Colonic mucosa (tissue), 4 donors: ENCODE data around the gene EPS8. TPM values are rescaled to one million over a fixed set of nuclear protein-coding genes. Genes with fewer than 3 reads are reported as not detected.

Experiments used
- DNase-seq: peaks from one replicate; pipeline ENCODE4 v3.0.0-alpha.2; 2020
- H3K27ac ChIP-seq: fragments of 200-600 bp; one replicate; pipeline ENCODE4 v1.8.0; 2021
- H3K27me3 ChIP-seq: fragments of 200-600 bp; one replicate; pipeline ENCODE4 v1.8.0; 2021
- H3K36me3 ChIP-seq: fragments of 200-600 bp; one replicate; pipeline ENCODE4 v1.8.0; 2021
- H3K4me1 ChIP-seq: fragments of 200-600 bp; one replicate; pipeline ENCODE4 v1.8.0; 2021; ENCODE audit warnings: mild to moderate bottlenecking
- H3K4me3 ChIP-seq: fragments of 200-600 bp; one replicate; pipeline ENCODE4 v1.8.0; 2021
- H3K9ac ChIP-seq, 2 donors: one replicate each; pipeline ENCODE4 v1.7.0; 2013; ENCODE audit warnings: control low read depth in 2 of 2, low read depth in 2 of 2, low read length in 2 of 2
- H3K9me3 ChIP-seq: fragments of 200-600 bp; one replicate; pipeline ENCODE4 v1.8.0; 2021
- intact Hi-C: fragments of 100-400 bp; cut with DNase I; formaldehyde crosslinking; loops from one replicate; pipeline ENCODE4 v1.14.1; 2022
- total RNA-seq, 2 donors: library from RNA; stranded (reverse); fragmentation: NEBNext Ultra II Directional in 1 of 2; extraction: Animal tissue kit (Norgen Biotek cat#: 25700) in 1 of 2; gene quantifications; one replicate each; pipeline ENCODE4 v1.2.1, GENCODE V29; 2021
- TF ChIP-seq, protein P1 (sequence below): fragments of 200-600 bp; IDR thresholded peaks from one replicate; pipeline ENCODE4 v1.8.0; 2022; ENCODE audit warnings: antibody characterized with exemption, mild to moderate bottlenecking
- donor health status: healthy.
- donor health status: DM: no; HTN: no; CAD: no.
- donor health status: DM: no; HTN: no; CAD: no.

EPS8 gene
- total RNA-seq, 2 donors from 2014 or later: 93.7 to 161 TPM

- no peaks in the 10 kb centered on the region for H3K27me3 ChIP-seq
- H3K4me3 ChIP-seq: no peak overlapping the region
- intact Hi-C loops: loop anchor here (2.0 to 10.0 kb wide), 4 partner anchors 57 to 435 kb away; no protein-coding TSS in a partner anchor
- no peak overlapping the region for H3K9ac ChIP-seq
- no peaks in the 10 kb centered on the region for H3K4me1 ChIP-seq
- TF ChIP-seq, protein P1, sequence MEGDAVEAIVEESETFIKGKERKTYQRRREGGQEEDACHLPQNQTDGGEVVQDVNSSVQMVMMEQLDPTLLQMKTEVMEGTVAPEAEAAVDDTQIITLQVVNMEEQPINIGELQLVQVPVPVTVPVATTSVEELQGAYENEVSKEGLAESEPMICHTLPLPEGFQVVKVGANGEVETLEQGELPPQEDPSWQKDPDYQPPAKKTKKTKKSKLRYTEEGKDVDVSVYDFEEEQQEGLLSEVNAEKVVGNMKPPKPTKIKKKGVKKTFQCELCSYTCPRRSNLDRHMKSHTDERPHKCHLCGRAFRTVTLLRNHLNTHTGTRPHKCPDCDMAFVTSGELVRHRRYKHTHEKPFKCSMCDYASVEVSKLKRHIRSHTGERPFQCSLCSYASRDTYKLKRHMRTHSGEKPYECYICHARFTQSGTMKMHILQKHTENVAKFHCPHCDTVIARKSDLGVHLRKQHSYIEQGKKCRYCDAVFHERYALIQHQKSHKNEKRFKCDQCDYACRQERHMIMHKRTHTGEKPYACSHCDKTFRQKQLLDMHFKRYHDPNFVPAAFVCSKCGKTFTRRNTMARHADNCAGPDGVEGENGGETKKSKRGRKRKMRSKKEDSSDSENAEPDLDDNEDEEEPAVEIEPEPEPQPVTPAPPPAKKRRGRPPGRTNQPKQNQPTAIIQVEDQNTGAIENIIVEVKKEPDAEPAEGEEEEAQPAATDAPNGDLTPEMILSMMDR: no peak
- H3K9me3 ChIP-seq: no peaks in the 10 kb centered on the region
- H3K36me3 ChIP-seq: no peaks in the 10 kb centered on the region
- H3K27ac ChIP-seq: no peak overlapping the region
- DNase-seq: no peak
Measured at GRCh38 chr12:15589328-15590032, 199.7 kb downstream of the EPS8 start.

GRCh38 chr12:15584366-15585041 is 204.7 kb downstream of the EPS8 start:
- intact Hi-C loops: loop anchor here (5.0 to 10.0 kb wide), 2 partner anchors 307 to 430 kb away; no protein-coding TSS in a partner anchor
- Histone ChIP-seq H3K4me1 (no peaks in the 10 kb centered on the region), H3K27ac (no peak overlapping the region), H3K27me3 (no peaks in the 10 kb centered on the region), H3K9ac (no peak overlapping the region), H3K9me3 (no peaks in the 10 kb centered on the region), H3K36me3 (no peaks in the 10 kb centered on the region), H3K4me3 (no peak overlapping the region)
- TF ChIP-seq, protein P1: peak; percentile 56
- peak; percentile 53 for DNase-seq

DNA sequence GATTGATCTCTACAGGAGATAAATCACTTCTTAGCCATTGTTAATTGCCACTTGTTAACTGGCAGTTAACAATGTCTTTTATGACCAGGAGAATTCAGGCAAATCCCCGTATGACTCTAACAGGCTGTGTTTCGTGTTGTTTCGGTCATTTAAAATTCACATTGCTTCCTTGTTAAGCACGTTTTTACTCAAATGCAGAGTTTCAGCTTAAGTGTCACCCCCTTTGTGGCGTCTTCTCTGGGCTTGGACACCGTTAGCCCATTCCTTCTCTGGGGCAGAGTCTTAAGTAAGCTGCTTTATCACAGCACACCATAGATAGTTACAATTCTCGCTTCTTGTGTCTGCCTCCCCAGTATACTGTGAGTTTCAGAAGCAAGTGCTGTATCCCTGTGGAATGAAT is 205.4 kb downstream of the EPS8 start:
- Histone ChIP-seq H3K9ac (peak overlapping the region in 1 of 2 donors; percentile 28), H3K36me3 (no peaks in the 10 kb centered on the region), H3K9me3 (no peaks in the 10 kb centered on the region), H3K27ac (no peak overlapping the region), H3K4me3 (no peak overlapping the region), H3K4me1 (no peaks in the 10 kb centered on the region), H3K27me3 (no peaks in the 10 kb centered on the region)
- intact Hi-C loops: loop anchor here (10.0 kb wide), 1 partner anchor 429 kb away; no protein-coding TSS in a partner anchor
- no peak for DNase-seq
- TF ChIP-seq, protein P1: no peak

- no peak overlapping the region for H3K9ac ChIP-seq
- no peaks in the 10 kb centered on the region for H3K36me3 ChIP-seq
- no peak overlapping the region for H3K4me3 ChIP-seq
- H3K27me3 ChIP-seq: no peaks in the 10 kb centered on the region
- H3K27ac ChIP-seq: no peak overlapping the region
- intact Hi-C loops: loop anchor here (10.0 kb wide), 1 partner anchor 426 kb away; no protein-coding TSS in a partner anchor
- no peak for DNase-seq
- no peaks in the 10 kb centered on the region for H3K4me1 ChIP-seq
- TF ChIP-seq, protein P1: no peak
- no peaks in the 10 kb centered on the region for H3K9me3 ChIP-seq
Measured at GRCh38 chr12:15581006-15581405, 208.2 kb downstream of the EPS8 start.

- no peaks in the 10 kb centered on the region for H3K27me3 ChIP-seq
- H3K27ac ChIP-seq: peak overlapping the region; percentile 40
- TF ChIP-seq, protein P1: no peak
- H3K4me3 ChIP-seq: no peak overlapping the region
- no peak overlapping the region for H3K9ac ChIP-seq
- intact Hi-C loops: loop anchor here (10.0 kb wide), 1 partner anchor 426 kb away; no protein-coding TSS in a partner anchor
- DNase-seq: peak; percentile 52
- H3K9me3 ChIP-seq: no peaks in the 10 kb centered on the region
- no peaks in the 10 kb centered on the region for H3K36me3 ChIP-seq
- peaks cover 5% of the 10 kb centered on the region for H3K4me1 ChIP-seq
Measured at GRCh38 chr12:15580431-15580830, 208.8 kb downstream of the EPS8 start.
